HUES48 (cell line): ENCODE data around the gene MAD2L1.

ENCODE experiments used
- H3K27ac ChIP-seq: one replicate; pipeline ENCODE4 v1.7.0; 2013; ENCODE audit warnings: low read depth, low read length, inconsistent platforms
- H3K27me3 ChIP-seq: 2 replicates; pipeline ENCODE4 v1.6.1; 2013; ENCODE audit warnings: mild to moderate bottlenecking, low read length; ENCODE audit not compliant: control insufficient read depth, insufficient read depth
- H3K36me3 ChIP-seq: 2 replicates; pipeline ENCODE4 v1.6.1; 2013; ENCODE audit warnings: low read length; ENCODE audit not compliant: control insufficient read depth, insufficient read depth
- H3K4me1 ChIP-seq: 2 replicates; pipeline ENCODE4 v1.6.1; 2013; ENCODE audit warnings: mild to moderate bottlenecking, low read length; ENCODE audit not compliant: control insufficient read depth, insufficient read depth
- H3K4me3 ChIP-seq: 2 replicates; pipeline ENCODE4 v1.5.1; 2013; ENCODE audit warnings: mild to moderate bottlenecking, low read depth, low read length
- H3K9ac ChIP-seq: 2 replicates; pipeline ENCODE4 v1.6.1; 2013; ENCODE audit warnings: mild to moderate bottlenecking, low read depth, low read length, moderate library complexity
- H3K9me3 ChIP-seq: 2 replicates; pipeline ENCODE4 v1.6.1; 2013; ENCODE audit warnings: low read length; ENCODE audit not compliant: control insufficient read depth, insufficient read depth

Gene MAD2L1

DNA sequence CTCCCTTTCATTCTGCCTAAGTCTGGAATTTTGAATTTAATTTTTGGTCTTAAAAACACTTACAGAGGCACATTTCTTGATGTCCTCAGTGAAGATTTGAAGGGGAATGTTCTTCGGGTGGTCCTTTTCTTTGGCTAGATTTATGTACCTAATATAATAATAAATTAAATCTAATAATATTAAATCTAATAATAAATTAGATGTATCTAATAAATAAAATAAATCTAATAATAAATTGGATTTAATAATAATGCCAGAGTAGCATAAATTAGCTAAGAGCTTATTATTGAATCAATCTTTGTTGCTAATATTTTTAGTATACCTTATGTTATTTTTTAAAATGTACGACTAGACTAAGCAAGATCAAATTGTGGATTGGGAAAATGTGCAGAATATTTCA lies 39.8 kb downstream of the MAD2L1 start:
- Histone ChIP-seq H3K4me1 (0 out of 2 replicates have a peak, but pooled peaks cover 4% of the 10 kb centered on the region), H3K27me3 (no peaks in the 10 kb centered on the region), H3K36me3 (no peaks in the 10 kb centered on the region), H3K4me3 (no peak overlapping the region), H3K9me3 (no peaks in the 10 kb centered on the region), H3K27ac (no peak overlapping the region), H3K9ac (no peak overlapping the region)

DNA sequence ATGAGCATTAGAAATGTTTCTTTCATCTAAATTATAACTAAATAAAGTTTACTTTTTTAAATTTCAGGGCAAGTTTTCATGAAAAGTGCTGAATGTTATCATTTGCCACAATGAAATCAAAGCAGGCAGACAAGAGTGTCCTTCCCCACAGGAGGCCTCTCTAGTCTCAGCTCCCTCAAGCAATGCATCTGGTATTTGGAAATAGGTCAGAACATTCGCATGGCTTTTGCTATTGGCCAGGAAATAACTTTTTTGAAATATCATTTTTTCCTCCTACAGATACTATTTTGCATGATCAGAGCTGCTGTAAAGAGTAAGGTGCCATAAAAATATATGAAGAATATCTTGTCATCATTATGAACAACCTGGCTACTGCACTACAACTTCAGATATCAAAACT lies 41.1 kb downstream of the MAD2L1 start:
- Histone ChIP-seq H3K4me3 (no peak overlapping the region), H3K4me1 (0 out of 2 replicates have a peak, but pooled peaks cover 4% of the 10 kb centered on the region), H3K27ac (no peak overlapping the region), H3K36me3 (no peaks in the 10 kb centered on the region), H3K9ac (no peak overlapping the region), H3K27me3 (no peaks in the 10 kb centered on the region), H3K9me3 (no peaks in the 10 kb centered on the region)

DNA sequence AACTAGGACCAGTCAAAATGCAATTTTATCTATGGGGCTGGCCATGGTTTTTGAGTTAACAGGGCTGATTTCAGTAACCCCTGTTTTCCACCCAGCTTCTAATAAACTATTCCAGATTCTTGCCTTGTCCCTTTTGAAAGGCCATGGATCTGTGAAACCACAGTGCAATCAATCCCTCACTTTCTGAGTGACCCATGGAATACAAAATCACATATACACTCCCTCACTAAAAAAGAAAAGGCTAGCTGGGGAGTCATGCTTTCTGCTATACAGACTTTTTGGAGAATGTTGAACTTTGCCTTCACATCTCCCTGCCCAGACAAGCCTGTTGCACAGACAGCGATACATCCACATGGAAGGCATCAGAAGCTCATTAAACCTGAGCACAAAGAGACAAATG lies 47.9 kb downstream of the MAD2L1 start:
- H3K27ac ChIP-seq, result no peak overlapping the region
- H3K9ac ChIP-seq, result no peak overlapping the region
- no peaks in the 10 kb centered on the region for H3K36me3 ChIP-seq
- H3K4me3 ChIP-seq, result no peak overlapping the region
- H3K27me3 ChIP-seq, result no peaks in the 10 kb centered on the region
- H3K9me3 ChIP-seq, result no peaks in the 10 kb centered on the region
- 0 out of 2 replicates have a peak, but pooled peaks cover 4% of the 10 kb centered on the region for H3K4me1 ChIP-seq

- Histone ChIP-seq H3K9ac (no peak overlapping the region), H3K4me1 (0 out of 2 replicates have a peak, but pooled peaks cover 3% of the 10 kb centered on the region), H3K9me3 (no peaks in the 10 kb centered on the region), H3K36me3 (no peaks in the 10 kb centered on the region), H3K27me3 (no peaks in the 10 kb centered on the region), H3K4me3 (no peak overlapping the region), H3K27ac (no peak overlapping the region)
Measured at GRCh38 chr4:120017939-120018692, 48.5 kb downstream of the MAD2L1 start.

- H3K9ac ChIP-seq, result no peak overlapping the region
Measured at GRCh38 chr4:120011725-120012124, 54.9 kb downstream of the MAD2L1 start.

GRCh38 chr4:120010646-120011045 lies 56.0 kb downstream of the MAD2L1 start:
- Histone ChIP-seq H3K36me3 (no peaks in the 10 kb centered on the region), H3K27me3 (peaks cover 56% of the 10 kb centered on the region), H3K4me3 (no peak overlapping the region), H3K9ac (no peak overlapping the region), H3K9me3 (no peaks in the 10 kb centered on the region), H3K4me1 (no peaks in the 10 kb centered on the region), H3K27ac (no peak overlapping the region)

More at GRCh38 chr4:120011725-120012124, 54.9 kb downstream of the MAD2L1 start:
- no peak overlapping the region for H3K4me3 ChIP-seq
- no peaks in the 10 kb centered on the region for H3K4me1 ChIP-seq
- no peaks in the 10 kb centered on the region for H3K9me3 ChIP-seq
- no peak overlapping the region for H3K27ac ChIP-seq
- H3K36me3 ChIP-seq, result no peaks in the 10 kb centered on the region
- H3K27me3 ChIP-seq, result peaks cover 47% of the 10 kb centered on the region

DNA sequence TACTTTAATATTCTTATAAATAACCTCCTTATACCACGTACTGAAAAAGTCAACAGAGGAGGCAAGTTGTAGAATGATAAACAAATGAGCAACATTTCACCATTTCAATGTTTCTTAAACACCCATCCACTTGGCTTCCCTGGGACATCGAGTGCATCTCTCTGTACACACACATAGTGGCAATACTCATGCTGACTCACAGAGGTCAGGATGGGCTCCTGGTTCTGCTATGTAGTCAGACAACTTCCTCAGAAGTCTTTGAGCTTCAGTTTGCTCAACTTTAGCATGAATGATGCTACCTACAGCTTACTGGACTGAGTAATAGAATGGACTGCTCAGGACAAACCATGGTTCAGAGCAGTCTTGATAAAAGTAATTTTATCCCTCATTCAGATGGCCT lies 56.9 kb downstream of the MAD2L1 start:
- H3K4me1 ChIP-seq, result peaks cover 8% of the 10 kb centered on the region; the same call in 1 of the 2 replicates
- H3K4me3 ChIP-seq, result no peak overlapping the region
- H3K9me3 ChIP-seq, result no peaks in the 10 kb centered on the region
- peaks cover 56% of the 10 kb centered on the region for H3K27me3 ChIP-seq
- H3K36me3 ChIP-seq, result no peaks in the 10 kb centered on the region
- no peak overlapping the region for H3K27ac ChIP-seq
- H3K9ac ChIP-seq, result no peak overlapping the region

DNA sequence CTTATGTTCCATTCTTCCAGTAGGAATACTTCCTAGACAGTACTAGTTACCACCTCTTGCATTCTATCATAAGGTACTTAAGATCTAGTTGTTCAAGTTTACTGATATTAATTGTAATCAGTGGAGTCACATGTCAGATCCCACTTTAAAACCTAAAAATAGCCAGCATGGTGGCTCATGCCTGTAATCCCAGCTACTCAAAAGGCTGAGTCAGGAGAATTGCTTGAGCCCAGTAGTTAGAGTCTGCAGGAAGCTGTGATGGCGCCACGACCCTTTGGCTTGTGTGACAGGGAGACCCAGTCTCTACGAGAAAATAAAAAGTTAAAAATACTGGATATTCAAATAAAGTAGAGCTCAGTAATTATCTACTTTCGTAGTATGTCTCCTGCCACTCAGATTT lies 57.7 kb downstream of the MAD2L1 start:
- Histone ChIP-seq H3K27ac (no peak overlapping the region), H3K4me3 (no peak overlapping the region), H3K4me1 (peaks cover 9% of the 10 kb centered on the region; the same call in 1 of the 2 replicates), H3K9ac (no peak overlapping the region), H3K36me3 (no peaks in the 10 kb centered on the region), H3K9me3 (no peaks in the 10 kb centered on the region), H3K27me3 (peaks cover 56% of the 10 kb centered on the region)

- Histone ChIP-seq H3K27ac (no peak overlapping the region), H3K36me3 (peaks cover 5% of the 10 kb centered on the region), H3K27me3 (peaks cover 56% of the 10 kb centered on the region)
Measured at GRCh38 chr4:120007896-120008436, 58.7 kb downstream of the MAD2L1 start.

DNA sequence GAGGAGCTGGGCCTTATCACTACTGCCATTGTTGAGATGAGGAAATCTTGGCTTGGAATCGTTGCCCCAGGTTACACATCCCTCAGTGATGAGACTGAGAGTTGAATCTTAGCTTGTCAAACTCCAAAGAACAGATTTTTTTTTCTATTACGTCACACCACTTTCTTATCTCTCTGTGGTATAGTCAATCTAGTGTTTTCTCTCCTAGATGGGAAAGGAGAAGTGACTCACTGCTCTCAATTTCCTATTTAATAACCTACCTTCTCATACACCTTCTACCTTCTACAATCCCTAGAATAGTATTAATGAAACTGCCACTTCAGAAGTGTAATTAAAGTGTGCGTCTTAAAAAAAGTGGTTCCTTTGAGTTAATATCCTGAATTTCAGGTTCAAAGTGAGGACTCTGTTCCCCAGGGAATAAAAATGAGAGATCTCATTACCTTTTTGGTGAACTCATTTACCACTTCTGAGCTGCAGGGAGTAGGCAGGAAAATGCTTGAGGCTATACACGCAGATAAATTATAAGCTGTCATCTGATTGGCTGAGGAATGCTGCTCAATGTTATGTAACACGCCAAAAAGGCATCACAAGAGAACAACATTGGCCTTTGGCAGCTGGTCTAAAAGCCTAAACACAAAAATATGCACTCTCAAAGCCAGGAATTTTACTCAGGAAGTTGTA lies 59.3 kb downstream of the MAD2L1 start:
- peaks cover 9% of the 10 kb centered on the region; the same call in 1 of the 2 replicates for H3K4me1 ChIP-seq
- H3K27me3 ChIP-seq, result peaks cover 56% of the 10 kb centered on the region
- no peaks in the 10 kb centered on the region for H3K9me3 ChIP-seq
- no peak overlapping the region for H3K9ac ChIP-seq
- no peak overlapping the region for H3K4me3 ChIP-seq
- peaks cover 12% of the 10 kb centered on the region for H3K36me3 ChIP-seq
- H3K27ac ChIP-seq, result no peak overlapping the region

More at GRCh38 chr4:120007896-120008436, 58.7 kb downstream of the MAD2L1 start:
- Histone ChIP-seq H3K9me3 (no peaks in the 10 kb centered on the region), H3K4me3 (no peak overlapping the region), H3K4me1 (peaks cover 9% of the 10 kb centered on the region; the same call in 1 of the 2 replicates), H3K9ac (no peak overlapping the region)
